Colonic mucosa (tissue), 4 donors: ENCODE data around the gene KCNK10. TPM values are rescaled to one million over a fixed set of nuclear protein-coding genes. Genes with fewer than 3 reads are reported as not detected.

Source experiments
- DNase-seq: peaks from one replicate; pipeline ENCODE4 v3.0.0-alpha.2; 2020
- H3K27ac ChIP-seq: fragments of 200-600 bp; one replicate; pipeline ENCODE4 v1.8.0; 2021
- H3K27me3 ChIP-seq: fragments of 200-600 bp; one replicate; pipeline ENCODE4 v1.8.0; 2021
- H3K36me3 ChIP-seq: fragments of 200-600 bp; one replicate; pipeline ENCODE4 v1.8.0; 2021
- H3K4me1 ChIP-seq: fragments of 200-600 bp; one replicate; pipeline ENCODE4 v1.8.0; 2021; ENCODE audit warnings: mild to moderate bottlenecking
- H3K4me3 ChIP-seq: fragments of 200-600 bp; one replicate; pipeline ENCODE4 v1.8.0; 2021
- H3K9ac ChIP-seq, 2 donors: one replicate each; pipeline ENCODE4 v1.7.0; 2013; ENCODE audit warnings: control low read depth in 2 of 2, low read depth in 2 of 2, low read length in 2 of 2
- H3K9me3 ChIP-seq: fragments of 200-600 bp; one replicate; pipeline ENCODE4 v1.8.0; 2021
- CTCF ChIP-seq: fragments of 200-600 bp; IDR thresholded peaks from one replicate; pipeline ENCODE4 v1.8.0; 2022; ENCODE audit warnings: antibody characterized with exemption, mild to moderate bottlenecking
- intact Hi-C: fragments of 100-400 bp; cut with DNase I; formaldehyde crosslinking; loops from one replicate; pipeline ENCODE4 v1.14.1; 2022
- total RNA-seq, 2 donors: library from RNA; stranded (reverse); fragmentation: NEBNext Ultra II Directional in 1 of 2; extraction: Animal tissue kit (Norgen Biotek cat#: 25700) in 1 of 2; gene quantifications; one replicate each; pipeline ENCODE4 v1.2.1, GENCODE V29; 2021
- donor health status: healthy.
- donor health status: DM: no; HTN: no; CAD: no.
- donor health status: DM: no; HTN: no; CAD: no.

KCNK10 gene
- total RNA-seq, 2 donors from 2014 or later: 0.74 to 2.1 TPM

- Histone ChIP-seq H3K9ac (no peak overlapping the region), H3K4me3 (no peak overlapping the region), H3K36me3 (no peaks in the 10 kb centered on the region), H3K27ac (no peak overlapping the region), H3K9me3 (no peaks in the 10 kb centered on the region), H3K4me1 (no peaks in the 10 kb centered on the region), H3K27me3 (no peaks in the 10 kb centered on the region)
- DNase-seq: no peak
- intact Hi-C loops: no loop called here
- TF ChIP-seq CTCF: no peak
These were observed 93.6 kb downstream of the KCNK10 start for GRCh38 chr14:88229428-88229827.

- intact Hi-C loops: no loop called here
- Histone ChIP-seq H3K36me3 (no peaks in the 10 kb centered on the region), H3K27ac (no peak overlapping the region), H3K9me3 (no peaks in the 10 kb centered on the region), H3K4me1 (no peaks in the 10 kb centered on the region), H3K27me3 (no peaks in the 10 kb centered on the region), H3K4me3 (no peak overlapping the region), H3K9ac (no peak overlapping the region)
- no peak for TF ChIP-seq CTCF
- DNase-seq: no peak
These were observed 94.4 kb downstream of the KCNK10 start for GRCh38 chr14:88228522-88229236.

- TF ChIP-seq CTCF: no peak
- intact Hi-C loops: no loop called here
- DNase-seq: no peak
- H3K4me1 ChIP-seq: no peaks in the 10 kb centered on the region
- no peaks in the 10 kb centered on the region for H3K9me3 ChIP-seq
- H3K27ac ChIP-seq: no peak overlapping the region
- H3K36me3 ChIP-seq: no peaks in the 10 kb centered on the region
- H3K4me3 ChIP-seq: no peak overlapping the region
- no peaks in the 10 kb centered on the region for H3K27me3 ChIP-seq
- no peak overlapping the region for H3K9ac ChIP-seq
These were observed 95.4 kb downstream of the KCNK10 start for GRCh38 chr14:88227693-88228092.

- intact Hi-C loops: no loop called here
- H3K4me1 ChIP-seq: no peaks in the 10 kb centered on the region
- H3K36me3 ChIP-seq: no peaks in the 10 kb centered on the region
- DNase-seq: no peak
- no peaks in the 10 kb centered on the region for H3K27me3 ChIP-seq
- no peak overlapping the region for H3K4me3 ChIP-seq
- TF ChIP-seq CTCF: no peak
- H3K9ac ChIP-seq: no peak overlapping the region
- H3K9me3 ChIP-seq: no peaks in the 10 kb centered on the region
- no peak overlapping the region for H3K27ac ChIP-seq
These were observed 97.3 kb downstream of the KCNK10 start for GRCh38 chr14:88225721-88226120.

- H3K4me3 ChIP-seq: no peak overlapping the region
- intact Hi-C loops: no loop called here
These were observed 104.8 kb downstream of the KCNK10 start for GRCh38 chr14:88218119-88218915.

More at GRCh38 chr14:88218119-88218915, 104.8 kb downstream of the KCNK10 start:
- Histone ChIP-seq H3K4me1 (no peaks in the 10 kb centered on the region), H3K9ac (no peak overlapping the region), H3K9me3 (no peaks in the 10 kb centered on the region), H3K27me3 (no peaks in the 10 kb centered on the region), H3K27ac (no peak overlapping the region), H3K36me3 (no peaks in the 10 kb centered on the region)
- no peak for DNase-seq
- TF ChIP-seq CTCF: no peak
